T-helper 1 cell treated with Interleukin-12 subunit alpha and Interleukin-12 subunit beta and Interleukin-4 antibody, amounts not matched to agents 30 ng/mL and 1 ng/mL, for 36 hours (primary cell): ENCODE results near the gene DNTT. TPM values are rescaled to one million over a fixed set of nuclear protein-coding genes. Genes with fewer than 3 reads are reported as not detected.

Source experiments
- intact Hi-C: fragments of 100-400 bp; cut with micrococcal nuclease; formaldehyde crosslinking; loops from one replicate; pipeline ENCODE4 v1.15.1; 2024
- total RNA-seq: library from RNA; stranded (reverse); gene quantifications from 2 replicates; pipeline ENCODE4 v1.2.3, GENCODE V29; 2022

Gene DNTT
- total RNA-seq, 1 donor from 2014 or later = not detected

- intact Hi-C loops = no loop called here
Measured at GRCh38 chr10:96341219-96342182, 37.3 kb downstream of the DNTT start.

DNA sequence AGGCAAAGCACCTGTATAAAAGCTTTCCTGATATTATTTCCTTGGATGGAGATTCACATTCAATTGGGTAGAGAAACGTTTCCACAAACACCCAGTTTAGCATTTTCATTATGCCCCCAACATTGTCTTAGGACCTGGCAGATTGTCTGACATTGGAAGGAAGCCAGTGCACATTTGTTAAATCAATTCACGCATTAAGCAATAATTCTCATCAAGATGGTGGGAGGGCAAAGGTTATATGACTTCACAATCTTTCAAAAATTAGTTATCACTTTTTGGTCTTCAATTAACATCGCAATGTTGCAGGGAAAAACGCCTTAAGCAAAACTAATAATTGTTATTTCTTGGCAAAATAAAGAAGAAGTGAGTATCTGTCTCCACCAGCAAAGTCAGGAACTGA, 38.2 kb downstream of the DNTT start:
- intact Hi-C loops = no loop called here

- intact Hi-C loops = no loop called here
Measured at GRCh38 chr10:96344178-96344577, 39.9 kb downstream of the DNTT start.

DNA sequence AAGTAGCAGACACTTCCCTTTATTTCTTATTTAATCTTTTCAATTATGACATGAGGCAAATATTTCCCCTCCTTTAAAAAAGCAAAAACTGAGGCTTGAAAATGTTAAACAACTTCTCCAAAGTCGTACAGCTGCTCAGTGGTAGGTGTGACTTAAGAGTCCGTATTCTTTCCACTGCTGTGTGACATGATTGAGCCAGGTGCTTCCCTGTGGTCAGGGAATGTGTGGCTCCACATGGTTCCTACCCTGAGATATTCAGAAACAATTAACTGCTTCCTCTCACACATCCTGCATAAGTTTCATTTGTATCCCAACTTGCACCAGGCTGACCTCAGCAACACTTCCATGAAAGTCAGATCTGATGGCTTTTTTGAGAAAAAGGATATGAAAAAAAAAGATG, 41.0 kb downstream of the DNTT start:
- intact Hi-C loops = no loop called here

GRCh38 chr10:96346295-96346694, 42.1 kb downstream of the DNTT start:
- intact Hi-C loops = no loop called here

- intact Hi-C loops = no loop called here
Measured at GRCh38 chr10:96352027-96352426, 47.8 kb downstream of the DNTT start.

DNA sequence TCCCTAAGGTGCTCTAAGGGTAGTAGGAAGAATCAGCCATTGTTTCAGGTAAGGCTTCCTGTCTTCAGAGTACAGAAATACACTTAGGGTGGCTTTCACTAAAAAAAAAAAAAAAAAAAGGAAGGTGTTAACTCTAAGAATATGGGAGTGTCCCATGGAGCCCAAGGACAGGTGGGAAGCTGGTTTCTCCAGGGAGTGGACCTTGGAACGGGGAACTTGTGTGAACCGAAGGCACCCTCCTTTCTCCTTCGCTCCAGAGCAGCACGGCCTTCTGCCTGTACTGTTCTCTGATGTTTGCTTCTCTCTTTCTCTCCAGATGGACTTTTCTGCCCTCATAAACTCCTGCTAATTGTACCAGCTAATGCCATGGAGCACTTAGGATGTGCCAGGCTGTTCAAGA, 48.3 kb downstream of the DNTT start:
- intact Hi-C loops = no loop called here

DNA sequence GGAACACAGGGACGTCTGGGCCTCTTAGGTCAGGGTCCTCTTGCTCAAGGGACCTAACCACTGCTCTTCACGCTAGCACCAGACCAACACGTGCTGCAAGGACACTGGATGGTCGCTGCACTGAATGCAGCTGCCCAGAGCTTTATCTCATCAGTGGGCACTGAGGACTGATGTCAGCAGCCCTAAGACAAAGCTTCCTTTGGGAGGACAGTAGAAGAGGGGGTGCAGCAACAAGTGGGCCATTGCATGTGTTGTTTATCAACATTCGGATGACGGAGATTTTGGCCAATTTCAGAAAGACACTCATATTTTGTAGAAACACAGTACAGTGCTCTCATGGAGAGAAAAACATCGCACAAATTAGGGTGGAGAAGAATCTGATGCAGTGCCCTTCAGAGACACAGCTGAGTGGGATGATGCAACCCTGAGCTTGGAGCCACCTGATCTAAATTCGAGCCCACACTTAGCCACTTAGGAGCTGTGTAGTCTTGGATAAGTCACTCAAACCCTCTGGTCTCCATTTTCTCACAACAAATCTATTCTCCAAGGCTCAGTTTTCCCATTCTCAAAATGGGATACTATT, 52.9 kb downstream of the DNTT start:
- intact Hi-C loops = no loop called here

- intact Hi-C loops = no loop called here
Measured at GRCh38 chr10:96358851-96359540, 54.8 kb downstream of the DNTT start, which contains the start of gene OPALIN. OPALIN (minus strand) TSS chr10:96359002; CDS start chr10:96358896, 106 bp downstream.

DNA sequence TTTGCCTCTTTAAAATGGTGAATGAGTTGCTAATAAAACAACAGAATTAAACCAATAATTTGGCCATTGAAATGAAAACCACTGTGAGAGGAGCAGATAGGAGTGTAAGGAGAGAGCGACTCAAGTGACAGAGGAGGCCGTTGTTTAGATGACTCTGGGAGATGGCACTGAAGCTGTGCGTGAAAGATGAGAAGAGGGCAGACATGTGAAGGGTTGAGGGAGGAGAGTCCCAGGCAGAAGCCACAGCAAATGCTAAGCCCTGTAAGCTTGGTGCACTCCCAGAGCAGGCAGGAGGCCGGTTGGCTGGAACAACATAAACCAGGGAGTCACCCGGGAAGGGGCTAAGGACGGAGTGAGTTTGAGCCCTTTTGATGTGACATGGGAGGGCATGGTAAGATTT, 55.4 kb downstream of the DNTT start:
- intact Hi-C loops = no loop called here

DNA sequence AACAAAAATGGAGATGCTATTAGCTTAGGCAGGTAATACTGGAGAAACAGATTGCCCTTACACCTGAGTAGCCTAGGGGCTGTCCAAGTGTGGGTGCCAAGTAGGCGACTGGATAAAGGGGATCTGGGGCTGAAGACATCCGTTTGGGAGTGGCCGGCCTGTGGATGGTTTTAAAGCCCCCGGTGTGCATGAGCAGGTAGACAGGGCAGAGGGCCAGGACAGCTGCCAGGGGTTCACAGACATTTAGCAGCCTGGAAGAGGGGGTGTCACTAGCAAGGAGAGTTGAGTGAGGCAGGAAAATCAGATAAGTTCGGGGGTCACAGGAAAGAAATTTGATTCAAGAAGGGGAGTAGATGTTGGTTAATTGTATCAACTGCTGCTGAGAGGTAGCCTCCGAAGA, 56.1 kb downstream of the DNTT start:
- intact Hi-C loops = no loop called here

DNA sequence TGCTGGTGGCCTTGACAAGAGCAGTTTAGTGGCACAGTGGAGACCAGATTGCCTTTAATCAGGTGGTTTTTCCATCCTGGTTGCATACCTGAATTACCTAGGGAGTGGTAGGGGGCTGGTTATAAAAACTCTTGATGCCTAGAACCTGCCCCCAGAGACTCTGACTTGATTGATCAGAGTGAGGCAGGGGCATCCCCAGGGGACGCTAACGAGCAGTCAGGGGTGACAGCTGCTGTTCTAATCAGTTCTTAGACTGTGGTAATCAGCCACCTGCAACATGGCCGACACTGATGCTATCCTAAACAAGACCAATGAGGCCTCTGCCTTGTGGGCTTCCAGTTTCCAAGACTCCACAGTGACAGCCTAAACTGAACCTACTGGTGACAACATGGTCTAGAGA, 56.5 kb downstream of the DNTT start:
- intact Hi-C loops = no loop called here

DNA sequence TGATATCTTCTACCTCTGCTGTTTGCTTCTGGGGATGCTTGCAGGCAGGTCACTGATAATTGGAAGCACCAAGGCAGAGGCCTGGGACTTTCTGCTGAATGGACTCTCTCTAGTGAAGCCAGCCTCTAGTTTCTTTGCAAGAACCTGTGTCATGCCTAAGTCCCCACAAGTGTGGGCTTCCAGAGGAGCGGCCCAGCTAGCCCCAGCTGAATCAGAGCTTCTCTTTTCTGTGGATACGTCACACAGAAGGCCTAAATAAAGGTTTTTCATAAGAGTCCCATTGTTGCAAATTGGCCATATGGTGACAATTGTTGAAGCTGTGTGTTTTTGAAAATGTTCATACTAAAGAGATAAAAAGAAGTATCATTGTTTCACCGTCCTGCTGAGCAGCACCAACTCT, 61.3 kb downstream of the DNTT start:
- intact Hi-C loops = no loop called here

DNA sequence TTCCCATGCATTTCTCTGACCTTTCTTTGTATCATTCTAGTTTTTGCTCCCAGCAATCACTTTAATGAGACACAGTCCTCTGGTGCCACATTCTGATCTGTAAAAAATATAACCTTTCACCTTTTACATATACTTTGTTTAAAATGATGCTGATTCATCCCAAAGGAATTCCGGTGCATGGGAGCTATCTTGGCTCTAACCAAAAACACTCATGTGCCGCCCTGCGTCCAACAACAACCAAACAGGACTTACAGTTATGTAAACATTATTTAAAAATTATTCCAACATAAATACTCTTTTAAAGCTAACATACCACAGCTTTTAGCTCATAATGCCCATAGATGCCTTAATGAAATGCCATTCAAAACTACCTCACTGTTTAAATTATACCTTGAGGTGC, 62.3 kb downstream of the DNTT start:
- intact Hi-C loops = no loop called here

DNA sequence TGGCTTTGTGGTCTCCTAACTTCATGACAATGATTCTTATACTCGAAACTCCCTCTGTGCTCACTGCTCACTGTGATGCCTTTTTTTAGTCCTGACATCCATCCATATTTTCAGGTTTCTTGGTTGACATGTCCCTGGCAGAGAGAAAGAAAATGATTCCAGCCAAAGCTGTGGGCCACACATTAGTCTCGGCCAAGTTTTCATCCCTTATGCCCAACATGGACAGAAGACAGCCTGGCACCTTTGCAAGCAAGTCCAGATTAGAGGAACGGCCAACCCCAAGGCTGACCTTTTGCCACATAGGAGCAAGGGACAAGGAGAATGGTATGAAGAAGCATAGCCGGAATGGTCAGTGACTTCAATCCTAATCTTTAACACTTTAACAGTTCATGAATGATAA, 63.2 kb downstream of the DNTT start:
- intact Hi-C loops = no loop called here

DNA sequence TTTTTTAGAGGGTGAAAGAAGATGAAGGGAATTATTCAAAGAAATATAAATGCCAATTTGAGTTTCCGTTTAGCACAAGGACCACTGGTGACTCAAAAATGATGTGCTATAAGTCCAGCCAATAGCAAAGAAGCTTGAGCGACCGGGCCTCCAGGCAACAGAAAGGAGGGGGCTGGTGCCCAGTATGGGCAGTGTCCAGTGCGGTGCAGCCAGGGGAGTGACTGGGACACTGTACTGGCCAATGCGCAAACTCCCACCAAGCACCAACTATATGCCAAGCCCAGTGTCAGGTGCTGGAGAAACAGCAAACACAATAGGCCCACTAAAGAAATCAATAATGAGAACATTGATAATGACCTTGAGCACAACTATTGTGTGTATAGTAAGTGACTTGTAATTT, 64.7 kb downstream of the DNTT start:
- intact Hi-C loops = no loop called here

- intact Hi-C loops = loop anchor here (1.0 kb wide), 1 partner anchor 26 kb away; no protein-coding TSS in a partner anchor
Measured at GRCh38 chr10:96369890-96370583, 65.8 kb downstream of the DNTT start.

GRCh38 chr10:96370584-96371157, 66.4 kb downstream of the DNTT start:
- intact Hi-C loops = loop anchor here (1.0 kb wide), 1 partner anchor 26 kb away; no protein-coding TSS in a partner anchor

GRCh38 chr10:96371356-96371755, 67.1 kb downstream of the DNTT start:
- intact Hi-C loops = no loop called here

DNA sequence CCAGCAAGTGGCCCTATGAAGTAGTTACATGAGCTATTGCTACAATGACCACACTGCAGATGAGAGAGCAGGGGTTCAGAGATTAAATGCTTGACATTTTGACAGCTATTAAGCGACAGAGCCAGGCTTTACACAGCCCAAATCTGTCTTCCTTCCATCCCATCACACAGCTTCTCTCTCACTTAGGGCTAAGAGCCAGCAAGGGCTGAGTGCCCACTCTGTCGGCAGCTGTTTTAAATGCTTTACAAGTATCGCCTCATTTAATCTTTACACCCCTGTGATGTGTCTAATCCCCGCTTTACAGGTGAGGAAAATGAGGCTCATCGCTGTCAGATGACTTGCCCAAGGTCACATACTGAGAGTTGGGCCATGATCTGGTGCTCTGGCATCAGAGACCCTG, 69.8 kb downstream of the DNTT start:
- intact Hi-C loops = no loop called here

DNA sequence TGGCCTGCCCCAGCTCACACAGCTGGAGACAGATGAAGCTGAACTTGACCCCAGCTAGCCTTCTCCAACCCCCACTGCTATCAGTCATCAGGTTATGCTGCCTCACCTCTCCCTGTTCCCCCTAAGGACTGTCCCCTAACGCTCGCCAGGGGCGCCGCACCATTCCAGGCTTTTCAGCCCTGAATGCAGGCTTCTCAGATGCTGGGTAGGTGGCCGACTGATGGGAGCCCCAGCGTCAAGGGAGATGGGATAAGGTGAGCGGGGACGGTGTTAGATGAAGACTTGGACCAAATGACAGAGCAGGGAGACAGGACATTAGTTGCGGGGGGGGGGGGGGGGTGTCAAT, 70.4 kb downstream of the DNTT start:
- intact Hi-C loops = no loop called here
